ENCODE results near the gene GTPBP3.

GRCh38 chr19:17323964-17324332 is 13.4 kb upstream of the GTPBP3 start:
- TF ChIP-seq CTCF (IDR thresholded peaks at IDR 0.05) (no peak), POLR2AphosphoS5 (IDR thresholded peaks at IDR 0.05) (no peak)
